Uterus (tissue), 2 donors: ENCODE measurements around the gene SLC35E1.
A peak's percentile ranks its signal among the peaks of the same experiment; 100 is the strongest.

Experiments used
- CTCF ChIP-seq, 4 experiments: fragments of 200-600 bp in 2 of 4; fragments of 450-650 bp in 2 of 4; sonication (generic) in 2 of 4; IDR thresholded peaks; one replicate each; pipeline ENCODE4 v1.5.1; 2016 to 2019; ENCODE audit warnings: antibody characterized with exemption in 4 of 4, mild to moderate bottlenecking in 2 of 4, moderate library complexity in 1 of 4
- POLR2A ChIP-seq, 2 donors: fragments of 450-650 bp; IDR thresholded peaks; one replicate each; pipeline ENCODE4 v1.6.1; 2016; ENCODE audit warnings: antibody characterized with exemption in 2 of 2, mild to moderate bottlenecking in 1 of 2, moderate library complexity in 1 of 2

- TF ChIP-seq CTCF (IDR thresholded peaks at IDR 0.05) (peak in 1 of 4 experiments; percentile 12), POLR2A (IDR thresholded peaks at IDR 0.05) (peak; percentile 60 to 86)
Observed at GRCh38 chr19:16572332-16573211, at the start of gene SLC35E1.
